ENCODE data around the gene NELL1.

Gene NELL1

DNA sequence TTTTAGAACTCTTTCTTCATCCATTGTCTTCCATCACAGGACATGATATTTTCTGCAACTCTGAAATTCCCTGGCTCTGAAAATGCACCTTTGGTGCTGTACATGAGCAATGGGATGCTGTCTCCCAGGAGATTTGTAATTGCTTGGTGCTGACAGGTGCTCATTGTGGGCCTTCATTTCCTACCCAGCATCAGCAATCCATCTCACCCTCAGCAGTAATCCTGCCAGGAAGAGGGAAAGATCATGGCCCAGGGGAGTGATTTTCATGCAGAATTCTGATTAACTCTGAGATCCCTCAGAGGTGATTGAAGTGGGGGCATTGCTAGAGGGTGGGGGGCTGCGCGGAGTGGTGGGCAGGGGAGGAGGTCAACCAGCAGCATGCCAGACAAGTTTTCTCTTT is 651.7 kb downstream of the NELL1 start:
- Histone ChIP-seq H3K27me3 (ENCODE audit: control insufficient read depth, low read length) (no peaks in the 10 kb centered on the region), H3K4me1 (ENCODE audit: control insufficient read depth, low read length) (no peaks in the 10 kb centered on the region), H3K4me2 (ENCODE audit: low read length) (no peak overlapping the region), H3K9me3 (ENCODE audit: control insufficient read depth, insufficient read depth, low read length) (no peaks in the 10 kb centered on the region), H4K20me1 (ENCODE audit: control insufficient read depth, insufficient read depth, low read depth, low read length) (no peaks in the 10 kb centered on the region), H3K36me3 (ENCODE audit: control insufficient read depth, low read length) (no peaks in the 10 kb centered on the region), H3K79me2 (ENCODE audit: control insufficient read depth, low read length) (no peaks in the 10 kb centered on the region), H3K4me3 (ENCODE audit: low read length) (no peak overlapping the region), H3K9me2 (replicated peaks; ENCODE audit: control insufficient read depth, low read length) (no peaks in the 10 kb centered on the region), H3K27ac (ENCODE audit: low read depth, low read length) (no peak overlapping the region), H3F3A (ENCODE audit: control insufficient read depth, insufficient read depth) (no peaks in the 10 kb centered on the region)
- no peak for TF ChIP-seq EZH2phosphoT487 (IDR thresholded peaks at IDR 0.05; ENCODE audit: borderline replicate concordance, low read length)
- TF ChIP-seq CTCF (IDR thresholded peaks at IDR 0.05; ENCODE audit: low read depth, low read length, poor library complexity, severe bottlenecking), result no peak

GRCh38 chr11:21321530-21321929 is 652.1 kb downstream of the NELL1 start:
- Histone ChIP-seq H3K4me1 (ENCODE audit: control insufficient read depth, low read length) (no peaks in the 10 kb centered on the region), H3K27ac (ENCODE audit: low read depth, low read length) (no peak overlapping the region), H4K20me1 (ENCODE audit: control insufficient read depth, insufficient read depth, low read depth, low read length) (no peaks in the 10 kb centered on the region), H3K27me3 (ENCODE audit: control insufficient read depth, low read length) (no peaks in the 10 kb centered on the region), H3K79me2 (ENCODE audit: control insufficient read depth, low read length) (no peaks in the 10 kb centered on the region), H3F3A (ENCODE audit: control insufficient read depth, insufficient read depth) (no peaks in the 10 kb centered on the region), H3K36me3 (ENCODE audit: control insufficient read depth, low read length) (no peaks in the 10 kb centered on the region), H3K4me3 (ENCODE audit: low read length) (no peak overlapping the region), H3K9me3 (ENCODE audit: control insufficient read depth, insufficient read depth, low read length) (no peaks in the 10 kb centered on the region), H3K9me2 (replicated peaks; ENCODE audit: control insufficient read depth, low read length) (no peaks in the 10 kb centered on the region), H3K4me2 (ENCODE audit: low read length) (no peak overlapping the region)
- TF ChIP-seq EZH2phosphoT487 (IDR thresholded peaks at IDR 0.05; ENCODE audit: borderline replicate concordance, low read length), result no peak
- no peak for TF ChIP-seq CTCF (IDR thresholded peaks at IDR 0.05; ENCODE audit: low read depth, low read length, poor library complexity, severe bottlenecking)

GRCh38 chr11:21323617-21324016 is 654.2 kb downstream of the NELL1 start:
- TF ChIP-seq EZH2phosphoT487 (IDR thresholded peaks at IDR 0.05; ENCODE audit: borderline replicate concordance, low read length) (no peak), CTCF (IDR thresholded peaks at IDR 0.05; ENCODE audit: low read depth, low read length, poor library complexity, severe bottlenecking) (no peak)
- Histone ChIP-seq H3K27ac (ENCODE audit: low read depth, low read length) (no peak overlapping the region), H4K20me1 (ENCODE audit: control insufficient read depth, insufficient read depth, low read depth, low read length) (no peaks in the 10 kb centered on the region), H3K4me1 (ENCODE audit: control insufficient read depth, low read length) (no peaks in the 10 kb centered on the region), H3K79me2 (ENCODE audit: control insufficient read depth, low read length) (no peaks in the 10 kb centered on the region), H3K9me2 (replicated peaks; ENCODE audit: control insufficient read depth, low read length) (no peaks in the 10 kb centered on the region), H3F3A (ENCODE audit: control insufficient read depth, insufficient read depth) (no peaks in the 10 kb centered on the region), H3K27me3 (ENCODE audit: control insufficient read depth, low read length) (no peaks in the 10 kb centered on the region), H3K9me3 (ENCODE audit: control insufficient read depth, insufficient read depth, low read length) (no peaks in the 10 kb centered on the region), H3K36me3 (ENCODE audit: control insufficient read depth, low read length) (no peaks in the 10 kb centered on the region), H3K4me3 (ENCODE audit: low read length) (no peak overlapping the region), H3K4me2 (ENCODE audit: low read length) (no peak overlapping the region)

GRCh38 chr11:21343204-21343603 is 673.8 kb downstream of the NELL1 start:
- H4K20me1 ChIP-seq (ENCODE audit: control insufficient read depth, insufficient read depth, low read depth, low read length), result no peaks in the 10 kb centered on the region
- no peaks in the 10 kb centered on the region for H3F3A ChIP-seq (ENCODE audit: control insufficient read depth, insufficient read depth)
- no peak overlapping the region for H3K4me3 ChIP-seq (ENCODE audit: low read length)
- no peak overlapping the region for H3K4me2 ChIP-seq (ENCODE audit: low read length)
- no peaks in the 10 kb centered on the region for H3K9me2 ChIP-seq (replicated peaks; ENCODE audit: control insufficient read depth, low read length)
- no peaks in the 10 kb centered on the region for H3K79me2 ChIP-seq (ENCODE audit: control insufficient read depth, low read length)
- H3K36me3 ChIP-seq (ENCODE audit: control insufficient read depth, low read length), result no peaks in the 10 kb centered on the region
- TF ChIP-seq EZH2phosphoT487 (IDR thresholded peaks at IDR 0.05; ENCODE audit: borderline replicate concordance, low read length), result no peak
- TF ChIP-seq CTCF (IDR thresholded peaks at IDR 0.05; ENCODE audit: low read depth, low read length, poor library complexity, severe bottlenecking), result no peak
- H3K27ac ChIP-seq (ENCODE audit: low read depth, low read length), result no peak overlapping the region
- H3K27me3 ChIP-seq (ENCODE audit: control insufficient read depth, low read length), result no peaks in the 10 kb centered on the region
- no peaks in the 10 kb centered on the region for H3K4me1 ChIP-seq (ENCODE audit: control insufficient read depth, low read length)
- no peaks in the 10 kb centered on the region for H3K9me3 ChIP-seq (ENCODE audit: control insufficient read depth, insufficient read depth, low read length)
